CD4-positive, alpha-beta T cell treated with Interleukin-10 for 1 hour (primary cell): ENCODE data around the gene MZT2B.
A peak's percentile ranks its signal among the peaks of the same experiment; 100 is the strongest.
"Not testable (repeated sequence)": the region's sequence is repeated elsewhere in the genome, so short reads cannot be mapped to it uniquely, and the experiment has no call there.

Experiments used
- DNase-seq: peaks from one replicate; pipeline ENCODE4 v3.0.0-alpha.2; 2020

The MZT2B gene

GRCh38 chr2:130220505-130220904, 38.4 kb downstream of the MZT2B start:
- not testable (repeated sequence) for DNase-seq

GRCh38 chr2:130222523-130222922, 40.5 kb downstream of the MZT2B start:
- not testable (repeated sequence) for DNase-seq

GRCh38 chr2:130228005-130228404, 45.9 kb downstream of the MZT2B start:
- not testable (repeated sequence) for DNase-seq

- DNase-seq: not testable (repeated sequence)
These were observed 46.6 kb downstream of the MZT2B start for GRCh38 chr2:130228467-130229160.

DNA sequence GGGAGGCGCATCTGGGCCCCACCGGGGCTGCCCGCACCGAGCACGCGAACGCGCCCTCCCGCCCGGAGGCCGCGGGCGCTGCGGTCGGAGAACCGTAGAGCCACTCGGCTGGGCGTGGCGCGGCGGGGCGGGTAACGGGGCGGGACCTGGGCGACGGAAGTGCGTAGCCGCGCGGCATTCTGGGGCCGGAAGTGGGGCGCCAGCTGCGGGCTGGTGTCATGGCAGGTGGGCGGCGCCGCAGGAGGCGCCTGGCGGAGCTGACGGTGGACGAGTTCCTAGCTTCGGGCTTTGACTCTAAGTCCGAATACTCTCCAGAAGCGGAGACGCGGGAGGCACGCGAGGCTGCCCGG, 47.1 kb downstream of the MZT2B start:
- DNase-seq: peak; percentile 26

DNA sequence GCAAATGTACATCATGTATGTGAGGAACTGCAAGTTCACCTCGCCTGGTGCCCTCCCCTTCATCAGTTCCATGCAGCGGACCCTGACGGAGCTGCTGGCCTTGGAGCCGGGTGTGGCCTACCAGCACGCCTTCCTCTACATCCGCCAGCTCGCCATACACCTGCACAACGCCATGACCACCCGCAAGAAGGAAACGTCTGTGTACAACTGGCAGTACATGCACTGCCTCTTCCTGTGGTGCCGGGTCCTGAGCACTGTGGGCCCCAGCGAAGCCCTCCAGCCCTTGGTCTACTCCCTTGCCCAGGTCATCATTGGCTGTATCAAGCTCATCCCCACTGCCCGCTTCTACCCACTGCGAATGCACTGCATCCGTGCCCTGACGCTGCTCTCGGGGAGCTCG, 48.3 kb downstream of the MZT2B start:
- DNase-seq: not testable (repeated sequence)

DNA sequence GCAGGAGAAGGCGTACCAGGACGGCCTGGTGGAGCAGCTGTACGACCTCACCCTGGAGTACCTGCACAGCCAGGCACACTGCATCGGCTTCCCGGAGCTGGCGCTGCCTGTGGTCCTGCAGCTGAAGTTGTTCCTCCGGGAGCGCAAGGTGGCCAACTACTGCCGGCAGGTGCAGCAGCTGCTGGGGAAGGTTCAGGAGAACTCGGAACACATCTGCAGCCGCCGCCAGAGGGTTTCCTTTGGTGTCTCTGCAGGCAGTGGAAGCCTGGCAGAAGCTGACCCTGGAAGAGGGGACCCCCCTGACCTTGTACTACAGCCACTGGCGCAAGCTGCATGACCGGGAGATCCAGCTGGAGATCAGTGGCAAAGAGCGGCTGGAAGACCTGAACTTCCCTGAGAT, 48.8 kb downstream of the MZT2B start:
- not testable (repeated sequence) for DNase-seq

- no peak for DNase-seq
These were observed 49.6 kb downstream of the MZT2B start for GRCh38 chr2:130231656-130232055.

DNA sequence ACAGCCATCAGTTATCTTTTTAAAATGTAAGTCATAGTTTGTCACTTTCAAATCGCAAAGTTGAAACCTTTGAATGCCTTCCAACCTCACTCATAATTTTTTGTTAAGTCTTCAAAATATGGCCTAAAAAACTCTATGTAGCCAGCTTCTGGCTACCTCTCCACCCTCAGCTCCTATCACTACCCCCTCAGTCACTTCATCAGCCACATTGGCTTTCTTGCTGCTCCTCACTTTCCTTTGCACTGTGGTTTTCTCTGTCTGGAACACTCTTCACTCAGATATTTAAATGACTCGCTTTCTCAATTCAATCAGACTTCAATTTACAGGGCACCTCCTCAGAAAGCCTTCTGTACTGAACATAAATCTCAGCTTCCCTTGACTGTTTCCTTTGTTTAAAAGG, 51.0 kb downstream of the MZT2B start:
- DNase-seq: not testable (repeated sequence)

DNA sequence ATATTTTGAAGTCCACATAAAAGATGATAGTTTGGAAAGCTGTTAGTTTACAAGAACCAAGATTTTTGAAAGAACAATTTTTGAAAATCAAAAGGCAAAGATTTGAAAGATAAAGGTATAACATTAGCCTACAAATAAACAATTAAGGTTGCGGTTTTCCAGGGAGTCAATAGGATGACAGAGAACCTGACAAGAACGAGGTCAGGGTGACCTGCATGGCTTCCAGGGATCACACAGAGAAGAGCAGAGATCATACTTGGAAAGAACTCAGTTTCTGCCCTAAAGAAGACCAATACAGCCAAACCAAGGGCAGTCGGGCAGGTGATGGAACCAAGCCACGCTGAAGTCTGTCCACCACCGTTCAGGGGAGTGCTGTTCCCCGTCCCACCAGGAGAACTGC, 57.5 kb downstream of the MZT2B start:
- not testable (repeated sequence) for DNase-seq
